WTC11 (cell line): ENCODE measurements around the gene TMEM269. TPM values are rescaled to one million over a fixed set of nuclear protein-coding genes. Genes with fewer than 3 reads are reported as not detected.
"Not testable (repeated sequence)": the region's sequence is repeated elsewhere in the genome, so short reads cannot be mapped to it uniquely, and the experiment has no call there.

Experiments
- ATAC-seq: fragments of 200-7000 bp; cut with Tn5 transposase; 2 replicates; pipeline ENCODE4 v1.10.0; 2021; ENCODE audit warnings: mild to moderate bottlenecking, moderate library complexity
- CTCF ChIA-PET: fragments of 300-600 bp; sonication (Branson Sonifier 250); formaldehyde crosslinking; loops from one replicate; lab custom pipeline; 2021; ENCODE audit warnings: antibody characterized with exemption; lab: Charles Lee
- POLR2A ChIA-PET: fragments of 350-600 bp; sonication (Branson Sonifier 250); formaldehyde crosslinking; loops from one replicate; lab custom pipeline; 2021; ENCODE audit warnings: antibody characterized with exemption; lab: Charles Lee
- DNase-seq: peaks from one replicate; pipeline ENCODE4 v3.0.0; 2021; ENCODE audit warnings: low spot score
- H3K27ac Mint-ChIP-seq: 2 replicates; pipeline ENCODE4 v1.8.0; 2021; ENCODE audit warnings: mixed read lengths
- H3K27me3 Mint-ChIP-seq: 2 replicates; pipeline ENCODE4 v1.8.0; 2021; ENCODE audit warnings: low read depth, mild to moderate bottlenecking, moderate library complexity, mixed read lengths
- H3K36me3 Mint-ChIP-seq: 2 replicates; pipeline ENCODE4 v1.8.0; 2021; ENCODE audit warnings: mixed read lengths
- H3K4me1 Mint-ChIP-seq: 2 replicates; pipeline ENCODE4 v1.8.0; 2022; ENCODE audit warnings: mixed read lengths
- H3K4me3 Mint-ChIP-seq: 2 replicates; pipeline ENCODE4 v1.8.0; 2021; ENCODE audit warnings: mild to moderate bottlenecking, moderate library complexity, mixed read lengths
- H3K9me3 Mint-ChIP-seq: 2 replicates; pipeline ENCODE4 v1.8.0; 2021; ENCODE audit warnings: mixed read lengths
- FOXJ3 ChIP-seq: sonication (generic); formaldehyde crosslinking; IDR thresholded peaks from 2 replicates; pipeline ENCODE4 v1.9.0; 2021; ENCODE audit warnings: missing genetic modification reagents, mild to moderate bottlenecking, borderline replicate concordance
- FOXK1 ChIP-seq: sonication (generic); formaldehyde crosslinking; IDR thresholded peaks from 2 replicates; pipeline ENCODE4 v1.8.0; 2022; ENCODE audit warnings: mild to moderate bottlenecking, moderate library complexity, missing genetic modification reagents
- FOXP1 ChIP-seq: sonication (generic); formaldehyde crosslinking; IDR thresholded peaks from 2 replicates; pipeline ENCODE4 v1.8.0; 2022; ENCODE audit warnings: missing genetic modification reagents, mild to moderate bottlenecking, moderate library complexity, borderline replicate concordance
- FOXP4 ChIP-seq: sonication (generic); formaldehyde crosslinking; IDR thresholded peaks from 2 replicates; pipeline ENCODE4 v1.8.0; 2022; ENCODE audit warnings: mild to moderate bottlenecking, missing genetic modification reagents
- HMGA2 ChIP-seq: fragments of 250-450 bp; sonication (Bioruptor Pico); IDR thresholded peaks from 2 replicates; pipeline ENCODE4 v1.4.0; 2021; ENCODE audit warnings: mild to moderate bottlenecking, moderate library complexity
- JAZF1 ChIP-seq: fragments of 250-450 bp; sonication (Bioruptor Pico); IDR thresholded peaks from 2 replicates; pipeline ENCODE4 v1.9.0; 2021; ENCODE audit warnings: moderate library complexity, mild to moderate bottlenecking, inconsistent platforms
- OVOL2 ChIP-seq: fragments of 250-450 bp; sonication (Bioruptor Pico); IDR thresholded peaks from 2 replicates; pipeline ENCODE4 v1.9.0; 2021; ENCODE audit warnings: mild to moderate bottlenecking, borderline replicate concordance
- RORB ChIP-seq: fragments of 250-450 bp; sonication (Bioruptor Pico); IDR thresholded peaks from 2 replicates; pipeline ENCODE4 v1.9.0; 2021; ENCODE audit warnings: mild to moderate bottlenecking
- STAT6 ChIP-seq: sonication (generic); formaldehyde crosslinking; conservative IDR thresholded peaks from 2 replicates; pipeline ENCODE4 v1.8.1; 2023; ENCODE audit warnings: mild to moderate bottlenecking, low read depth, missing genetic modification reagents, moderate library complexity
- TEAD1 ChIP-seq: sonication (generic); formaldehyde crosslinking; IDR thresholded peaks from 2 replicates; pipeline ENCODE4 v1.8.0; 2022; ENCODE audit warnings: mild to moderate bottlenecking, missing genetic modification reagents
- ZBTB21 ChIP-seq: sonication (generic); formaldehyde crosslinking; IDR thresholded peaks from 2 replicates; pipeline ENCODE4 v1.8.1; 2023; ENCODE audit warnings: mild to moderate bottlenecking, missing genetic modification reagents, borderline replicate concordance
- ZNF121 ChIP-seq: sonication (generic); formaldehyde crosslinking; IDR thresholded peaks from 2 replicates; pipeline ENCODE4 v1.8.0; 2023; ENCODE audit warnings: missing genetic modification reagents
- ZNF138 ChIP-seq: sonication (generic); formaldehyde crosslinking; conservative IDR thresholded peaks from 2 replicates; pipeline ENCODE4 v1.8.1; 2022; ENCODE audit warnings: mild to moderate bottlenecking, moderate library complexity, missing genetic modification reagents
- ZNF232 ChIP-seq: sonication (generic); formaldehyde crosslinking; IDR thresholded peaks from 2 replicates; pipeline ENCODE4 v1.8.0; 2022; ENCODE audit warnings: mild to moderate bottlenecking, missing genetic modification reagents
- ZNF317 ChIP-seq: sonication (generic); formaldehyde crosslinking; IDR thresholded peaks from 2 replicates; pipeline ENCODE4 v1.8.1; 2023; ENCODE audit warnings: low read depth, mild to moderate bottlenecking, moderate library complexity, missing genetic modification reagents, borderline replicate concordance
- total RNA-seq: library from RNA; stranded (reverse); gene quantifications from 3 replicates; pipeline ENCODE4 v1.2.3, GENCODE V29; 2021
- TF ChIP-seq, protein P1 (sequence below): sonication (generic); formaldehyde crosslinking; IDR thresholded peaks from 2 replicates; pipeline ENCODE4 v1.8.1; 2023; ENCODE audit warnings: mild to moderate bottlenecking, missing genetic modification reagents, borderline replicate concordance
- TF ChIP-seq, protein P2 (sequence below): fragments of 250-450 bp; sonication (Bioruptor Pico); IDR thresholded peaks from 2 replicates; pipeline ENCODE4 v1.9.0; 2021; ENCODE audit warnings: moderate library complexity, mild to moderate bottlenecking, inconsistent platforms, borderline replicate concordance
- TF ChIP-seq, protein P3 (sequence below): sonication (generic); formaldehyde crosslinking; IDR thresholded peaks from 2 replicates; pipeline ENCODE4 v1.8.1; 2023; ENCODE audit warnings: mild to moderate bottlenecking, missing genetic modification reagents, moderate library complexity
- TF ChIP-seq, protein P4 (sequence below): sonication (generic); formaldehyde crosslinking; IDR thresholded peaks from 2 replicates; pipeline ENCODE4 v1.8.1; 2023; ENCODE audit warnings: mild to moderate bottlenecking, missing genetic modification reagents

TMEM269 gene
- total RNA-seq, 1 experiment from 2014 or later = 0.57 TPM

DNA sequence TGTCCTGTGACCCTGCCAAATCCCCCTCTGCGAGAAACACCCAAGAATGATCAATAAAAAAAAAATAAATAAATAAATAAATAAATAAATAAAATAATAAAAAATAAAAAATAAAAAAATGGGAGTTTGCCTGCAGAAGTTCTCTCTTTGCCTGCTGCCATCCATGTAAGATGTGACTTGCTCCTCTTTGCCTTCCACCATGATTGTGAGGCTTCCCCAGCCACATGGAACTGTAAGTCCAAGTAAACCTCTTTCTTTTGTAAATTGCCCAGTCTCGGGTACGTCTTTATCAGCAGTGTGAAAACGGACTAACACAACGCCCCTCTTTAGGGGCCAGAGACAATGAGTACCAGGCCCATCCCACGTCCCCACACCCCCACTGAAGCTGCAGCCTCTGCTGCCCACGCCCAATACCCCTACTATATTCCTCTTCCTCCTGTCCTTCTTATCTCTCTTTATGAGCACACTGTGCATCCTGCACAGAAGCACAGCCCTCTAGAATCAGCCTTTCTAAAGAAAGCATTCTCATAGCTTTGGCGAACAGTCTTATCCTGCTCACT, 33.2 kb upstream of the TMEM269 start:
- H3K4me1 Mint-ChIP-seq, ATAC-seq, CTCF ChIA-PET, DNase-seq, H3K27ac Mint-ChIP-seq, H3K27me3 Mint-ChIP-seq, POLR2A ChIA-PET, H3K4me3 Mint-ChIP-seq: not testable (repeated sequence)
- TF ChIP-seq HMGA2 (CRISPR knock-in tag) = peak; percentile 70; the same call in 1 of the 2 replicates
- H3K36me3 Mint-ChIP-seq = peaks cover 75% of the 10 kb centered on the region
- H3K9me3 Mint-ChIP-seq = peaks cover 23% of the 10 kb centered on the region

- no peak for TF ChIP-seq STAT6 (CRISPR knock-in tag)
- no peak for TF ChIP-seq OVOL2 (CRISPR knock-in tag)
- no peak for TF ChIP-seq RORB (CRISPR knock-in tag)
- no peak for TF ChIP-seq FOXP4 (CRISPR knock-in tag)
- TF ChIP-seq JAZF1 (CRISPR knock-in tag) = no peak
- TF ChIP-seq ZNF138 = no peak
- no peak for TF ChIP-seq FOXK1 (CRISPR knock-in tag)
- no peak for TF ChIP-seq HMGA2 (CRISPR knock-in tag)
- TF ChIP-seq ZNF232 (CRISPR knock-in tag) = no peak
- TF ChIP-seq, protein P1, sequence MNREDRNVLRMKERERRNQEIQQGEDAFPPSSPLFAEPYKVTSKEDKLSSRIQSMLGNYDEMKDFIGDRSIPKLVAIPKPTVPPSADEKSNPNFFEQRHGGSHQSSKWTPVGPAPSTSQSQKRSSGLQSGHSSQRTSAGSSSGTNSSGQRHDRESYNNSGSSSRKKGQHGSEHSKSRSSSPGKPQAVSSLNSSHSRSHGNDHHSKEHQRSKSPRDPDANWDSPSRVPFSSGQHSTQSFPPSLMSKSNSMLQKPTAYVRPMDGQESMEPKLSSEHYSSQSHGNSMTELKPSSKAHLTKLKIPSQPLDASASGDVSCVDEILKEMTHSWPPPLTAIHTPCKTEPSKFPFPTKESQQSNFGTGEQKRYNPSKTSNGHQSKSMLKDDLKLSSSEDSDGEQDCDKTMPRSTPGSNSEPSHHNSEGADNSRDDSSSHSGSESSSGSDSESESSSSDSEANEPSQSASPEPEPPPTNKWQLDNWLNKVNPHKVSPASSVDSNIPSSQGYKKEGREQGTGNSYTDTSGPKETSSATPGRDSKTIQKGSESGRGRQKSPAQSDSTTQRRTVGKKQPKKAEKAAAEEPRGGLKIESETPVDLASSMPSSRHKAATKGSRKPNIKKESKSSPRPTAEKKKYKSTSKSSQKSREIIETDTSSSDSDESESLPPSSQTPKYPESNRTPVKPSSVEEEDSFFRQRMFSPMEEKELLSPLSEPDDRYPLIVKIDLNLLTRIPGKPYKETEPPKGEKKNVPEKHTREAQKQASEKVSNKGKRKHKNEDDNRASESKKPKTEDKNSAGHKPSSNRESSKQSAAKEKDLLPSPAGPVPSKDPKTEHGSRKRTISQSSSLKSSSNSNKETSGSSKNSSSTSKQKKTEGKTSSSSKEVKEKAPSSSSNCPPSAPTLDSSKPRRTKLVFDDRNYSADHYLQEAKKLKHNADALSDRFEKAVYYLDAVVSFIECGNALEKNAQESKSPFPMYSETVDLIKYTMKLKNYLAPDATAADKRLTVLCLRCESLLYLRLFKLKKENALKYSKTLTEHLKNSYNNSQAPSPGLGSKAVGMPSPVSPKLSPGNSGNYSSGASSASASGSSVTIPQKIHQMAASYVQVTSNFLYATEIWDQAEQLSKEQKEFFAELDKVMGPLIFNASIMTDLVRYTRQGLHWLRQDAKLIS (CRISPR knock-in tag) = no peak
- TF ChIP-seq, protein P2, sequence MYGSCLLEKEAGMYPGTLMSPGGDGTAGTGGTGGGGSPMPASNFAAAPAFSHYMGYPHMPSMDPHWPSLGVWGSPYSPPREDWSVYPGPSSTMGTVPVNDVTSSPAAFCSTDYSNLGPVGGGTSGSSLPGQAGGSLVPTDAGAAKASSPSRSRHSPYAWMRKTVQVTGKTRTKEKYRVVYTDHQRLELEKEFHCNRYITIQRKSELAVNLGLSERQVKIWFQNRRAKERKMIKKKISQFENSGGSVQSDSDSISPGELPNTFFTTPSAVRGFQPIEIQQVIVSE = no peak
- no peak for TF ChIP-seq FOXP1 (CRISPR knock-in tag)
- peaks cover 2% of the 10 kb centered on the region for H3K4me1 Mint-ChIP-seq
- H3K27ac Mint-ChIP-seq = no peak overlapping the region
- ChIA-PET POLR2A (no interaction called here), CTCF (interaction anchor here (1.2 kb wide), 1 partner anchor 11 kb away, joined by 4 read pairs; no protein-coding TSS in a partner anchor)
- no peaks in the 10 kb centered on the region for H3K27me3 Mint-ChIP-seq
- H3K4me3 Mint-ChIP-seq = no peak overlapping the region
- peaks cover 23% of the 10 kb centered on the region for H3K9me3 Mint-ChIP-seq
- ATAC-seq = no peak
- no peak for DNase-seq
- peaks cover 75% of the 10 kb centered on the region for H3K36me3 Mint-ChIP-seq
Observed at GRCh38 chr1:42752284-42752683, 32.5 kb upstream of the TMEM269 start.

DNA sequence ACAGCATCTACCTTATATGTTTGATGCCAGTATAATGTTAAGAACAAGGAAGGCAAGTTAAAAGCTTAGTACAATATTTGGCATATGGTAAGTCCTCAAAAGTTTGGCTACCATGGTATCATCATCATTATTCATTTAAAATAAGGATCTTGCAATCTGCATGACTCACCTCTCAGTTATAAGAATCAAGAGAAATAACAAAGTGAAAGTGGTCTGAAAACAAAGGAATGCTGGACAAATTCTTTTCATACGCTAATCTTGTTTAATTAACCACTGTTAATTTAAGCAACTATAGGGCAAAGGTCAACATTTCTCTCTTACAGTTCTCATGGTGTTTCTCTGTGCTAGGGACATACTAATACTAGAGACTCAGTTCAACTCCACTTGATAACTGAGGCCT, 31.7 kb upstream of the TMEM269 start:
- H3K27me3 Mint-ChIP-seq = no peaks in the 10 kb centered on the region
- DNase-seq (no peak), ATAC-seq (no peak)
- peaks cover 23% of the 10 kb centered on the region for H3K9me3 Mint-ChIP-seq
- ChIA-PET POLR2A (no interaction called here), CTCF (interaction anchor here (1.2 kb wide), 1 partner anchor 12 kb away, joined by 4 read pairs; no protein-coding TSS in a partner anchor)
- no peak overlapping the region for H3K4me3 Mint-ChIP-seq
- peaks cover 77% of the 10 kb centered on the region for H3K36me3 Mint-ChIP-seq
- no peak overlapping the region for H3K27ac Mint-ChIP-seq
- peaks cover 2% of the 10 kb centered on the region for H3K4me1 Mint-ChIP-seq
- TF ChIP-seq, protein P3, sequence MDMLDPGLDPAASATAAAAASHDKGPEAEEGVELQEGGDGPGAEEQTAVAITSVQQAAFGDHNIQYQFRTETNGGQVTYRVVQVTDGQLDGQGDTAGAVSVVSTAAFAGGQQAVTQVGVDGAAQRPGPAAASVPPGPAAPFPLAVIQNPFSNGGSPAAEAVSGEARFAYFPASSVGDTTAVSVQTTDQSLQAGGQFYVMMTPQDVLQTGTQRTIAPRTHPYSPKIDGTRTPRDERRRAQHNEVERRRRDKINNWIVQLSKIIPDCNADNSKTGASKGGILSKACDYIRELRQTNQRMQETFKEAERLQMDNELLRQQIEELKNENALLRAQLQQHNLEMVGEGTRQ (CRISPR knock-in tag) = no peak
- TF ChIP-seq ZNF121 (CRISPR knock-in tag) (no peak), ZBTB21 (CRISPR knock-in tag) (no peak), ZNF317 (CRISPR knock-in tag) (no peak), TEAD1 (CRISPR knock-in tag) (no peak), FOXJ3 (CRISPR knock-in tag) (no peak), HMGA2 (CRISPR knock-in tag) (no peak)
- TF ChIP-seq, protein P4, sequence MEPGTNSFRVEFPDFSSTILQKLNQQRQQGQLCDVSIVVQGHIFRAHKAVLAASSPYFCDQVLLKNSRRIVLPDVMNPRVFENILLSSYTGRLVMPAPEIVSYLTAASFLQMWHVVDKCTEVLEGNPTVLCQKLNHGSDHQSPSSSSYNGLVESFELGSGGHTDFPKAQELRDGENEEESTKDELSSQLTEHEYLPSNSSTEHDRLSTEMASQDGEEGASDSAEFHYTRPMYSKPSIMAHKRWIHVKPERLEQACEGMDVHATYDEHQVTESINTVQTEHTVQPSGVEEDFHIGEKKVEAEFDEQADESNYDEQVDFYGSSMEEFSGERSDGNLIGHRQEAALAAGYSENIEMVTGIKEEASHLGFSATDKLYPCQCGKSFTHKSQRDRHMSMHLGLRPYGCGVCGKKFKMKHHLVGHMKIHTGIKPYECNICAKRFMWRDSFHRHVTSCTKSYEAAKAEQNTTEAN (CRISPR knock-in tag) = no peak
